Fibroblast of lung (primary cell): ENCODE results near the gene GNG7.

ENCODE experiments used
- EZH2 ChIP-seq: IDR thresholded peaks from 2 replicates; pipeline ENCODE4 v1.5.1; 2012; ENCODE audit warnings: low read length, control low read depth, mild to moderate bottlenecking; ENCODE audit errors: missing control alignments
- TF ChIP-seq, protein P1 (sequence below), 2 donors: IDR thresholded peaks in 1 of 2; conservative IDR thresholded peaks in 1 of 2; 1 replicate in 1 of 2; 2 replicates in 1 of 2; pipeline ENCODE4 v1.5.1; 2011 to 2012; ENCODE audit warnings: low read length in 2 of 2, control low read depth in 1 of 2, inconsistent platforms in 1 of 2, low read depth in 1 of 2, mild to moderate bottlenecking in 1 of 2

DNA sequence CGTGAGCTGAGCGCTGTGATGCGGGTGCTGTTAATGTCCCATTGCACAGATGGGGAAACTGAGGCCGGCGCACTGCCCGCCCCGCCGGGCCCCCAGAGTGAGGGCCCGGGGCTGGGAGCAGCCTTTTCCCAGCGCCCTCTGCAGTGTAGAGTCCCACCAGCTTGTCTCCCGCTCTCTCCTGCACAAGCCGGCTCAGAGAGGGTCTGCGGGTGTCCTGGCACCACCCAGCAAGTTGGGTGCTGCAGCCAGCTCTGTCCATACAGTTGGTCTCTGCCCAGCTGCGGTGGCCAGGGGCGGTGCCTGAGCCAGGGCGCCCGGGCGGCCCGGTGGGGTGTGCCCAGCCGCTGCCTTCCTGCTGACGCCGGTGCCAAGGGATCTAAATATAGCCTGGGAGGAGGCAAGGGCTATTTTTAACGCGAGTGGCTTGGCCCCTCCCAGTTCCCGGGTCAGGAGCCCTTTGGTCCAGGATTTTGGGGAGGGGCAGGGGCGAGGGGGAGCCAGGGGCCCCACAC lies 207.3 kb downstream of the GNG7 start:
- TF ChIP-seq, protein P1, sequence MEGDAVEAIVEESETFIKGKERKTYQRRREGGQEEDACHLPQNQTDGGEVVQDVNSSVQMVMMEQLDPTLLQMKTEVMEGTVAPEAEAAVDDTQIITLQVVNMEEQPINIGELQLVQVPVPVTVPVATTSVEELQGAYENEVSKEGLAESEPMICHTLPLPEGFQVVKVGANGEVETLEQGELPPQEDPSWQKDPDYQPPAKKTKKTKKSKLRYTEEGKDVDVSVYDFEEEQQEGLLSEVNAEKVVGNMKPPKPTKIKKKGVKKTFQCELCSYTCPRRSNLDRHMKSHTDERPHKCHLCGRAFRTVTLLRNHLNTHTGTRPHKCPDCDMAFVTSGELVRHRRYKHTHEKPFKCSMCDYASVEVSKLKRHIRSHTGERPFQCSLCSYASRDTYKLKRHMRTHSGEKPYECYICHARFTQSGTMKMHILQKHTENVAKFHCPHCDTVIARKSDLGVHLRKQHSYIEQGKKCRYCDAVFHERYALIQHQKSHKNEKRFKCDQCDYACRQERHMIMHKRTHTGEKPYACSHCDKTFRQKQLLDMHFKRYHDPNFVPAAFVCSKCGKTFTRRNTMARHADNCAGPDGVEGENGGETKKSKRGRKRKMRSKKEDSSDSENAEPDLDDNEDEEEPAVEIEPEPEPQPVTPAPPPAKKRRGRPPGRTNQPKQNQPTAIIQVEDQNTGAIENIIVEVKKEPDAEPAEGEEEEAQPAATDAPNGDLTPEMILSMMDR (conservative IDR thresholded peaks at IDR 0.05 in 1 of 2, IDR thresholded peaks at IDR 0.05 in 1 of 2; ENCODE audit: low read depth in 1 of 2, low read length in 2 of 2): no peak
- TF ChIP-seq EZH2: no peak
